AG20443 (cell line): ENCODE results near the gene DDX18.
"Not testable (repeated sequence)": the region's sequence is repeated elsewhere in the genome, so short reads cannot be mapped to it uniquely, and the experiment has no call there.

Experiments
- DNase-seq: peaks from one replicate; pipeline ENCODE4 v3.0.0; 2012; ENCODE audit warnings: low spot score, mixed read lengths

The DDX18 gene

DNA sequence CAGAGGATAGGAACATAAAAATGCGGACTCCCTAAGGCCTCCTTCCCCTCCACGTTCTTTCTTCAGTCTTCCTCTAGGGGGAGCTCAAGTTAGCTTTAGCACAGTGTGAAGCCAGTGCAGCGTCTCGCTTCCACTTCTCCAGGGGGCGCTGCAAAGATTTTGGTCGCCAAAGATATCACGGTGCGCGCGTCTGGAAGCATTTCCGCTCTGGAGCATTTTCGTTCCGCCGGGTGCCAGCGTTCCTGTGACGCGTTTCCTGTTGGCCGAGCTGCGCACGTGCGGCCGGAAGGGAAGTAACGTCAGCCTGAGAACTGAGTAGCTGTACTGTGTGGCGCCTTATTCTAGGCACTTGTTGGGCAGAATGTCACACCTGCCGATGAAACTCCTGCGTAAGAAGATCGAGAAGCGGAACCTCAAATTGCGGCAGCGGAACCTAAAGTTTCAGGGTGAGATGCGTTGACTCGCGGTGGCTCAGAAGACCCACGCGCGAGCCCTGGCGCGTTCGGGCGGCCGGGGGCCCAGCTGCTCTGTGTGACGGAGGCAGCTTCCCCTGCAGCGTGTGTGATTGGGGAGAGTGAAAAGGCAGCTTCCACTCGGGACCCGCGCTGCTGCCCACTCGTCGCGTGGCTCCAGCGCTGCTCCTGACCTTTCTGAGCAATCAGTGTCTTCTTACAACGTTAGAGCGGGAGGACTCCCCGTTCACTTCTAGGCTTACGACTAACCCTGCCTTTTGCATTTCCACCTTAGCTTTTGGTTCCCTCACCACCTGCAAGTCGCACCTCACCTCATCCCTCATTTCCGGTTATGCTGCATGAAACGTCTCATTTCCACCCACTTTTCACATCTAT, at the start of gene DDX18:
DDX18 (plus strand) TSS at position 275 of the 848 bp plus-strand sequence; CDS start at position 362, 87 bp downstream.
- DNase-seq = peak; percentile 94

DNA sequence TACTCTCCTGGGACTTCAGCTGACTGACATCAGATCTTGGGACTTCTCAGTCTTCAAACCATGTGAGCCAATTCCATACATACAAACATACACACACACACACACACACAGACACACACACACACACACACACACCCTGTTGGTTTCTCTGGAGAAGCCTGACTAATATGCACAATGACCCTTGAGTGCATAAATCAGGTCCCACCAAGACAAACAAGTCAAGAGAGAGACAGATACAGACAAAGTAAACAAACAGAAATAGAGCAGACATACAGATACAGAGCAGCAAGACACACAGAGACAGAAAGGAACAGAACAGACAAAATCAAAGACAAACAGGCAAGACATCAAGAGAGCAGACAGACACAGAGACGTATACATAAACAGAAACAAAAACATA, 43.8 kb upstream of the DDX18 start:
- no peak for DNase-seq

DNA sequence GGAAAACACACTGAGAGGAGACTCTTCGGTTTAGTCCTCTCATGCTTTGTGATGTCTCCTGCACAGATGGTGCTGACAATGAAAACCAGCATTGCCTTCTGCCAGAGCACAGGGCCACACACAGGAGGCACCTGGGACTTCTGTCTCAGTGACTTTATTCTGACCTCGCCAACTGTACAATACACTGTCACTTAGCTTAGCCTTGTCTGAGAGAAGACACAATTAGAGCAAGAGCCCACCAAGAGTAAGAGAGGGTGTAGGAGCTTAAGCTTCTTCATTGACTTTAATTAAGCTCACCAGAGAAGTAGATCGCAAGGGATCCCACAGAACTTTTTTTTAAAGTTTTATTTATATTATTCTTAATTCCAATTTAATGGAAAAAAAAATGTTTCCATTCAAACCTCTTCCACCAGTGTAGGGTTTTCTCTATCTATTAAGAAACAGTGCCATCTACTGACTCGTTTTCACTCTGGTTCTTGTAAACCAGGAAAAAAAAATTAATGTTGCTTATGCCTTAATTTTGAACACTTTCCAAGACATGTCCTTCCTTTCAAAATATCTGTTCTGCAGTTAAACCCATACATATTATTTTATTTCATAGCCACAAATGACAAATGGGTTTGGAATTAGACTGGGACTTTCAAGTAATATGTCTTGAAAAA, 42.4 kb upstream of the DDX18 start:
- peak; percentile 27 for DNase-seq

DNA sequence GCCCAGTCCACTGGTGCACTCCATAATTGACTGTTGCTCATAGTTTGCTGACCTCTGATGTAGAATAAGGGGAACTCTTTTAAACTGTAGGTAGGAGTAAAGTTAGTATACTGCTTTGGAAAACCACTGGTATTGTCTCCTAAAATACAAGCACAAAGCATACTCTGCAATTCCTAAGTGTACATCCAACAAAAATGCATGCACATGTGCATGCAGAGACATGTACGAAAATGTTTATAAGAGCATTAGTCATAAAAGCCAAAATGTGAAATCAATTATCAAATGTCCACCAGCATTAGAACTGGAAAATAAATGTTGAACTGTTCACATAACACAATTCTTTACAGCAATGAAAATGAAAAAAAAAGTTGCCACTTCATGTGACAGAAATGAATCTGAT, 39.8 kb upstream of the DDX18 start:
- DNase-seq = no peak

DNA sequence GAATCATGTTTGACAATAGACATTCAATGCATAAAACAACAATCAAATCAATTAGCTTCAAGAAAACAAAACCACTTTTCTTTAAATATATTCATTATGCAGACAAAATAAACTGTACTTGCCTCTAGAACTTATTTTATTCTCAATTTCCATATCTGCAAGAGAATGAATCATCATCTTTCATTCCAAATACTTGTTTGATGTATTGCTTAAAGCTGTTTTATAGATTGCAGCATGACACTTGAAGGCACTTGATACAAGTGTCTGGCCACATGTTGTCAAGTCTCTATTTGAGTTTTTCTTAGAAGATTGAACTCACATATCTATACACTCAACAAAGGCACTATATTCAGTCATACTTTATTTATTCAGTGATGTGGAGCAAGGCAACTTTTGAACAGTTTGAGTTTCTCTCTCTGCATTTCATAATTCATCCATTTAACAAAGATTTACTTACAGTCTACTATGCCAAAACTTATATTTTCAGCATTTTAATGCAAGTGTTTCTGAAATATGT, 38.7 kb upstream of the DDX18 start:
- DNase-seq = no peak

DNA sequence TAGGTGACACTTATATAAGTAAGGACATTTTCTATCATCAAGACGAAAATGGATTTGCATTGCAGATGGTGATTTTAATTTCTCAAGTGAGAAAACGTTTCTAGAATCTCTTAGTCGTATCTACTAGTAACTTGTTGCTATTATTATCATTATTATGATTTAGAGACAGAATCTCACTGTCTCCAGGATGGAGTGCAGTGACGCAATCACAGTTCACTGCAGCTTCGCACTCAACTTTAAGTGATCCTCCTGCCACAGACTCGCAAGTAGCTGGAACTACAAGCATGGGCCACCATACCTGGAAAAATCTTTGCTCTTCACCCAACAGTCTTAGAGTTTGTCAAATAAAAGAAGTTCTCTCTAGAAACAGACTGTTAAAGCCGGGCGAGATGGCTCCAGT, 37.6 kb upstream of the DDX18 start:
- DNase-seq = no peak

DNA sequence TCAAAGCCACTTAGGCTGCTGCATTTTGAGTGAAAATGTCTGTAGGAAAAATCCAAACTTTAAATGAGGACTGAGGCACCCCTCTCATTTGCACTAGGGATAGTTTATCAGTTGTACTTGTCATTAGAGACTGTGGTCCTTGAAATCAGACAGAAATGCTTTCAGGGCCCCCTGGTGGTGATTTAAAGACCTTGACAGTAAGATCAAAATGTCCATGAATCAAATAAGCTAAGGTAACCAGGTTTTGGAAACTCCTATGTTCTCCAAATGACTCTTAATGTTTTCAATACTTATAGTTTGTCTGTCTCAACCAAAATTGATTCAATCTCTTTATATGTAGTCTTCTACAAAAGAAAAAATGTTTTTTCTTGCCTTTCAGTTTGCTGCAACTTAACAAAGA, 28.8 kb upstream of the DDX18 start:
- DNase-seq = peak; percentile 35

DNA sequence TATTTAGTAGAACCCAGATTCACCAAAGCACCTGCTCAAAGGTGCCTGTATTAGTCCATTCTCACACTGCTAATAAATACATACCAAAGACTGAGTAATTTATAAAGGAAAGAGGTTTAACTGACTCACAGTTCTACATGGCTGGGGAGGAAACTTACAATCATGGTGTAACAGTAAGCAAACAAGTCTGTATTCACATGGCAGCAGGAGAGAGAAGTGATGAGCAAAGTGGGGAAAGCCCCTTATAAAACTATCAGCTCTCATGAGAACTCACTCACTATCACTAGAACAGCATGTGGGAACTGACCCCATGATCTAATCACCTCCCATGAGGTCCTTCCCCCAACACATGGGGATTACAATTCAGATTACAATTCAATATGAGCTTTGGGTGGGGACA, 28.0 kb upstream of the DDX18 start:
- no peak for DNase-seq

DNA sequence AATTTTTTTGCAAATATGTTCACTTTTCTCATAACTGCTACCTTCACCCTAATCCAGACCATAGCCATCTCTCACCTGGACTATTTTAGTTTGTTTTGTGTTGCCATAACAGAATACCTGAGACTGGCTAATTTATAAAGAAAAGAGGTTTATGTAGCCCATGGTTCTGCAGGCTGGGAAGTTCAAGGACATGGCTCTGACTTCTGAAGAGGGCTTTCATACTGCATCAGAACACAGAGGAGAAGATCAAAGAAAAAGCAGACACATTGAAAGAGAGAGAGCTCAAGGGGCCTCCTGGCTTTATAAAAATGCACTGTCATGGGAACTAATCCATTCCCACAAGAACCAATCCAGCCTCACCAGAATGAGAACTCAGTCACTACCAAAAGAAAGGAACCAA, 25.0 kb upstream of the DDX18 start:
- no peak for DNase-seq

DNA sequence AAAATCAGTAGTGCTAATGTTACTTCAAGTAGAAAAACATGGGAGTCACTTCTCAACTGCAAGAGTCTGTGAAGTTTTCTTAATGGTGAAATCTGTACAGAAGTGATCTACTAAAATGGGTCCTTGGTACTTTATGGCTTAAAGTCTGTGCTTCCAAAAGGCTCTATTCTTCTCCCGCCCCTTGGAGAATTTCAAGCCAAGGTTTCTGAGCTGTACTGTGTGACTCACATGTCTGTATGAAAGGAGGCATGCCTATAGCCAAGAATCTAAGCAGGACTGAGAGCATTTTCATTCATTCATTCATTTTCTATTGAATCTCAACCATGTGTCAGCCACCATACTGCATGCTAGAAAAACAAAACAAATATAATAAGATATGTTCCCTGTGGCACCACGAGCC, 19.8 kb upstream of the DDX18 start:
- peak; percentile 44 for DNase-seq

DNA sequence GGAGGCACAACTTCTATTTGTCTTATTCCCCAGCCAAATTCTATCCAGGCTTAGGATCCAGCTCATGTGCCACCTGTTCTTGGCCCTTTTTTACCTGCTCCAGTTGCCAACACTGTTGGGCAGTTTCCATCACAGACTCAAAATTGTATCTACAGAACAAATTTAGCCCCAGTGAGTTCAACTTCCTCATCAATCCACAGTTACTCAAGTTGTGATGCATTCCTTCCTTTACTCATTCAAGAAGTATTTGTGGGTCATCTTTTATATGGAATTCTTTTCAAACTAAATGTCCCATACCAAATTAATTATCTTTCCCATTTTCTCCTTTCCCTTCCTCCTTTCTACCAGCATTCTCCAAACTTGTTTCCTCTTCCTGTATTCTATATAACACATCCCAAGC, 12.7 kb upstream of the DDX18 start:
- peak; percentile 57 for DNase-seq

DNA sequence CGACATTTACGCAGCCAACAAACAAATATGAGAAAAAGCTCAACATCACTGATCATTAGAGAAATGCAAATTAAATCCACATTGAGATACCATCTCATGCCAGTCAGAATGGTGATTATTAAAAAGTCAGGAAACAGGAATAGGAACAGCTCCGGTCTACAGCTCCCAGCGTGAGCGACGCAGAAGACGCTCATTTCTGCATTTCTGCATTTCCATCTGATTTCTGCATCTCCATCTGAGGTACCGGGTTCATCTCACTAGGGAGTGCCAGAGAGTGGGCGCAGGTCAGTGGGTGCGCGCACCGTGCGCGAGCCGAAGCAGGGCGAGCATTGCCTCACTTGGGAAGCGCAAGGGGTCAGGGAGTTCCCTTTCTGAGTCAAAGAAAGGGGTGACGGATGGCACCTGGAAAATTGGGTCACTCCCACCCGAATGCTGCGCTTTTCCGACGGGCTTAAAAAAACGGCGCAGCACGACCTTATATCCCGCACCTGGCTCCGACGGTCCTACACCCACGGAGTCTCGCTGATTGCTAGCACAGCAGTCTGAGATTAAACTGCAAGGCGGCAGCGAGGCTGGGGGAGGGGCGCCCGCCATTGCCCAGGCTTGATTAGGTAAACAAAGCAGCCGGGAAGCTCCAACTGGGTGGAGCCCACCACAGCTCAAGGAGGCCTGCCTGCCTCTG, 10.7 kb upstream of the DDX18 start:
- not testable (repeated sequence) for DNase-seq

DNA sequence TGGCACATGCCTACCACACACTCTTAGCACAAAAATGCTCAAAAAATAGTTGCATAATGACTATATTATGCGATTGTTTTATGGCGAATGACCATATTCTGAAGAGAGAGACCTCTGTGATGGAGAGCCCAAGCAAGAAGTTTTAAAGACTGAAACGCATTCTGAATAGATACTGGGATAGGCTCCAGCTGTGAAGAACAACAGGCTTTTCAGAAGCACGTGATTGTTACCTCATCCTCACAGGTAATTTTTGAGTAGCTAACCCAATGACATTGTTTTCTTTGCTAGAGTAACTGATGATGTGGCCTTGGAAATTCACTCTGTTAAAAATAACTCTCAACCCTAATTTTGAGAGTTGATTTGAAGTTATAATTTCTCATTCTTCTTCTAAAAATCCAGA, 2.0 kb upstream of the DDX18 start:
- no peak for DNase-seq

DNA sequence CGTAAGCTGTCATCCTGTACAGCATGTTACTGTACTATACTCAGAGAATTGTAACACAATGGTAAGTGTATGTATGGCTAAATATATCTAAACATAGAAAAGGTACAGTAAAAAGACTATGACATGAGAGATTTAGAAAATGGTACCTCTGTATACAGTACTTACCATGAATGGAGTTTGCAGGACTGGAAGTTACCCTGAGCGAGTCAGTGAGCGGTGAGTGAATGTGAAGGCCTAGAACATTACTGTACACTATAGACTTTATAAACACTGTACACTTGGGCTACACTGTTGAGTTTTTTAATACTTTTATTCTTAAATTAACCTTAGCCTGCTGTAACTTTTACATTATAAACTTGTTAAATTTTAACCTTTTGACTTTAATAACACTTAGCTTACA, 1.5 kb downstream of the DDX18 start:
- DNase-seq = no peak

DNA sequence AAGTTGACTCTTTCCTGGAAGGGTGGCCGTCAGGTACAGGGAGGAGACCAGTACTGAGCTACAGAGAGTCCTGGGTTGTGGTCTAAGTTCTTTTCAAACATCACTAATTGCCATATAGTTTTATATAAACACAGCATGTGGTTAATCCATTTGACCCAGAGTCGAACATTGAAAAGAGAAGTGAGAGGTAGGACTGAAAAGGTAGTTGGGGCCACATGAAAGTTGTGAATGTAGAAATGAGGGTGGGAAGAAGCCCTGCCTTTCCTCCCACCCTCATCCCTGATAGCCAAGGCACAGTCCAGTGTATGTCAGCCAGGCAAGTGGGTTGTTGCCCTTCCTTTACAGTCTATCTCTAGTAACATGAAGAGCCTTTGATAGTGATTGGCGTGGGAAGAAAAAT, 4.4 kb downstream of the DDX18 start:
- DNase-seq = no peak

DNA sequence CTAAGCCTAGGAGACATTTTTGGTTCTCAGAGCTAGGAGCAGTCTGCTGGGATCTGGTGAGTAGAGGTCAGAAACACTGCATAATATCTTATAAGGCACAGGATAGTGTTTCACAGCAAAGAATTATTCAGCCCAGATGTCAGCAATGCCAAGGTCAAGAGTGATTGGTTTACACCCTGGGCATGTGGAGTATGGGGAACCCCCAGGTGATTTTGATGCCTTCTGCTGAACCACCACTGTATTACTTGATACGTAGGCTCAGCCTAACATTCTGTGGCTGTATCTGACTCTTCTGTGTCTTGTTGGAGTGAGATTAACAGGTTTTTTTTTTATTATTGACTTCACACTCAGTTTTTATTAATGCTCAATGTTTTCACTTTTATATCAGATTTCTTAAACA, 6.0 kb downstream of the DDX18 start:
- DNase-seq = no peak

DNA sequence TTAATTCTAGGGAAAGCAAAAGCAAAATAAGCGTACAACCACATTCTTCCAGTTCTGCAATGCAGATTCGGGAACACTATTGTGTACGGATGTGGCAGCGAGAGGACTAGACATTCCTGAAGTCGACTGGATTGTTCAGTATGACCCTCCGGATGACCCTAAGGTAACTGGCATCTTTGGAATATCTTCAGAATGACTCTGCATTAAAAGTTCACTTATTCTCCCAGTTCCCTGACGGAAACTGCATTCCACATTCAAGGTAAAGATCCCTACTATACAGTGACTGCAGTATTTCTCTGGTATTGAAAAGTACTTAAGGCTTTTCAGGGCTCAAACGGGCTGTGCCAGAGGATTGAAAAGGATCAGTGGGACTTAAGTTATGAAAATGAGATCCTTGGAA, 10.9 kb downstream of the DDX18 start:
- DNase-seq = no peak

DNA sequence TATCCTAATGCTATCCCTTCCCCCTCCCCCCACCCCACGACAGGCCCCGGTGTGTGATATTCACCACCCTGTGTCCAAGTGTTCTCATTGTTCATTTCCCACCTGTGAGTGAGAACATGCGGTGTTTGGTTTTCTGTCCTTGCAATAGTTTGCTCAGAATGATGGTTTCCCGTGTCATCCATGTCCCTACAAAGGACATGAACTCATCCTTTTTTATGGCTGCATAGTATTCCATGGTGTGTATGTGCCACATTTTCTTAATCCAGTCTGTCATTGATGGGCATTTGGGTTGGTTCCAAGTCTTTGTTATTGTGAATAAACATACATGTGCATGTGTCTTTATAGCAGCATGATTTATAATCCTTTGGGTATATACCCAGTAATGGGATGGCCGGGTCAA, 13.0 kb downstream of the DDX18 start:
- not testable (repeated sequence) for DNase-seq

DNA sequence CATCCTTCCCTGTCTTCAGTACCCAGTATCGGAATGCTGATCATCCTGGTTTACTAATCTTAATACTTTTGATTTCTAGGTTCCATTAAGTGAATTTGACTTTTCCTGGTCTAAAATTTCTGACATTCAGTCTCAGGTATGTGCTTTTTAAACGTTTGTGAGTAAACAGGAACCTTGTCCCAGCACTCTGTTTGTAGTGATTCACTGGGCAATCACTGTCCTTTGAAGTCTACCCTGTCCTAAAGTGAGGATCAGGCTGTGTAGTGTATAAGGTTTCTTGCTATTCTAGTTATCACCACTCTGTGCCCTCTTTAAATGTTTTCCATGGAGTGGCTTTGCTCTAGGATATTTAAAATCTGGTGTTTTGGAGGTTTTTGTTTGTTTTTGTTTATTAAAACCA, 14.4 kb downstream of the DDX18 start:
- DNase-seq = no peak

DNA sequence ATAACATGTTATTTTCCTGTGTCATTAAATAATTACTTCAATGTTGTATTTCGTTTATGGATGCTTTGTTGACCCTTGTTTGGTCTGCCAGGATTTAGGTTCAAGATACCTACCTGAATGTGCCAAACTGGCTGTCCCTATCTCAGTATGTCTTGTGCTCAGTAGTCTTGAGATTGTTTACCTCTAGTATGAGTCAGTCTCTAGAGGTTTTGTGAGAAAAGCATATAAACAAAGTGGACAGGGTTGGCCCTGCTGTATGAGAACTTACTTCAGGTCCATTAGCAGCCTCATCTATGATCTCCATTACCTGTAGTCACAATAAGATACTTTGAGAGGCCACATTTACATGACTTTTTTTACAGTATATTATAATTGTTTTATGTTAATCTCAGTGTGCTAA, 17.8 kb downstream of the DDX18 start:
- no peak for DNase-seq

DNA sequence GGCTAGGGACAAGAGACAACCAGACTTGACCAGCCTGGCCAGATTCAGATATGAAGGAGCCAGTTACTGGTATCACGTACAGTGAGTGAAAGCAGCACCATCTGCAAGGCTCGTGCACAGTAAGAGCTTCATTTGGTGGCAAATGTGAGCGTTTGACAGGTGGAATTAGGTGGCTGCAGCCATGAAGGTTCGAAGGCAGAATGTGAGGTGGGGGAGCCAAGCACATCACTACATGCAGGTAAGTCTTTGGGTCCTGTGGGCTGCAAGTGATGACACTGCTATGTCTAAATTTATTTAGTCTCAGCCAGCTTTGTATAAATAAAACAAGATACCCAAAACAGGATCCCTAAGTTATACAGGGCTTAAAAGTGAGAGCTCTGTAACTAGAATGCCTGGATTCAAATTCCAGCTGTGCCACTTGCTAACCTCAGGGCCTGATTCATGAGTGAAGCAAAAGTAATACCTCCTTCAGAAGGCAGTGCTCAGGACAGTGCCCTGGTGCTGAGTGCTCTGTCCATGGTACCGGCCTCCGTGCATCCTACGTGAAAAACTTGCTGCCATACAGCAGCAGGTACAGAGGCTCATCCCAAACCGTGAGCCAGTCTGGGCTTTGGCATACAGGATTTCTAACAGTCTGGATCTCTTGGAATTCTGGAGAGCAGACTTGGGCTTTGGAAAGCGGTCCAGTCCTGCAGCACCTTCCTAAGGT, 18.6 kb downstream of the DDX18 start:
- DNase-seq = peak; percentile 55

DNA sequence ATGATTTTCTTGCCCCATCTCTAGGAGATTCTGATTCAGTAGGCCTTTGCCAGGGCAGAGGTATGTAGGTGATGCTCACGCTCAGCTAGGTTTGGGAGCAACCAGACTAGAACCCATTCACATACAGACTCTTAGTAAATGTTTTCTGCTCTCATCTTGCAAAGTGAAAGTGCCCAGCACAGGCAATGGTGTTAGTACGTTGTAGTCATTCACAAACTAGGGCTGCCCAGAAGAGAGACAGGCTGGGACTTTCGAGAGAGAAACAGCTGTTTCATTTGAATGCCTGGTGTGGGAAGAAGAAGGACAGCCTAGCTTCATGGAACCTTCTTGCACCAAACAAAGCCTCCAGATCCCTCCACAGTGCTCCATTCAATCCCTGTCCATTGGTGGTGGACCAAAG, 19.4 kb downstream of the DDX18 start:
- DNase-seq = no peak
